ENCODE data around the gene ACVRL1.
A peak's percentile ranks its signal among the peaks of the same experiment; 100 is the strongest.

The ACVRL1 gene

GRCh38 chr12:51917746-51918453, 10.6 kb downstream of the ACVRL1 start:
- peak in 1 of 2 experiments; percentile 19 for DNase-seq

GRCh38 chr12:51920046-51920445, 12.7 kb downstream of the ACVRL1 start:
- DNase-seq: no peak

- DNase-seq: peak; percentile 54 to 83
Observed at GRCh38 chr12:51921017-51921725, 13.9 kb downstream of the ACVRL1 start.

GRCh38 chr12:51922146-51922545, 14.8 kb downstream of the ACVRL1 start:
- DNase-seq: no peak

- no peak for DNase-seq
Observed at GRCh38 chr12:51922762-51923505, 15.6 kb downstream of the ACVRL1 start.

- DNase-seq: no peak
Observed at GRCh38 chr12:51923506-51924365, 16.4 kb downstream of the ACVRL1 start.

GRCh38 chr12:51924551-51925319, 17.4 kb downstream of the ACVRL1 start:
- no peak for DNase-seq

- no peak for DNase-seq
Observed at GRCh38 chr12:51925346-51926063, 18.2 kb downstream of the ACVRL1 start.

GRCh38 chr12:51926064-51926632, 18.8 kb downstream of the ACVRL1 start:
- DNase-seq: no peak

- peak in 1 of 2 experiments; percentile 33 for DNase-seq
Observed at GRCh38 chr12:51926718-51927117, 19.4 kb downstream of the ACVRL1 start.

- DNase-seq: no peak
Observed at GRCh38 chr12:51932218-51933076, 25.1 kb downstream of the ACVRL1 start.

- no peak for DNase-seq
Observed at GRCh38 chr12:51934080-51934479, 26.8 kb downstream of the ACVRL1 start.

- DNase-seq: peak; percentile 76 to 88
Observed at GRCh38 chr12:51937926-51938325, 30.6 kb downstream of the ACVRL1 start.

GRCh38 chr12:51938726-51939125, 31.4 kb downstream of the ACVRL1 start:
- DNase-seq: no peak

- peak; percentile 55 to 78 for DNase-seq
Observed at GRCh38 chr12:51941011-51941581, 33.8 kb downstream of the ACVRL1 start.

GRCh38 chr12:51941604-51942003, 34.3 kb downstream of the ACVRL1 start:
- no peak for DNase-seq

GRCh38 chr12:51942056-51942455, 34.8 kb downstream of the ACVRL1 start:
- DNase-seq: no peak

GRCh38 chr12:51942501-51943000, 35.2 kb downstream of the ACVRL1 start:
- no peak for DNase-seq

- no peak for DNase-seq
Observed at GRCh38 chr12:51943346-51943745, 36.0 kb downstream of the ACVRL1 start.

Data from NCI-H524 (cell line).